Measurements from ENCODE around the gene DNASE1. TPM values are rescaled to one million over a fixed set of nuclear protein-coding genes. Genes with fewer than 3 reads are reported as not detected.

The DNASE1 gene
- total RNA-seq, 1 experiment from 2014 or later: 26.0 TPM

DNA sequence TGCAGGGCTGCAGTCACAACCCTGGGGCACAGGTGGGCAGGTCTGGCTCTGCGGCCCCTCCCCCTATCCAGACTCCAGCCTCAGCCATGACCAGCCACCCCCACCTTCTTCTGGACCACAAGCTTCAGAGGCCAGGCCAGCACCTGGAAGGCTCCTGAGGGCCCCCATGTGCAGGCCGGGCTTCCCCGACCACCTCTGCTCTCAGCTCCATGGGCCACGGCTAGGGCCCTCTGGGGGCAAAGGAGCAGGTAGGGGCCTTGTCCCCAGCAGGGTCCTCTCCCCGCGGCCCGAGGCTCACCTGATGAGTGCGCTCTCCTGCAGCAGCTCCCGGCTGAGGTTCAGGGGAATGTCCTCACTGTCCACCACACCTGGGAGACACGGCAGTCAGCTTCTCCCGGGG is 16.9 kb downstream of the DNASE1 start:
- no peak for DNase-seq
- TF ChIP-seq, protein P1, sequence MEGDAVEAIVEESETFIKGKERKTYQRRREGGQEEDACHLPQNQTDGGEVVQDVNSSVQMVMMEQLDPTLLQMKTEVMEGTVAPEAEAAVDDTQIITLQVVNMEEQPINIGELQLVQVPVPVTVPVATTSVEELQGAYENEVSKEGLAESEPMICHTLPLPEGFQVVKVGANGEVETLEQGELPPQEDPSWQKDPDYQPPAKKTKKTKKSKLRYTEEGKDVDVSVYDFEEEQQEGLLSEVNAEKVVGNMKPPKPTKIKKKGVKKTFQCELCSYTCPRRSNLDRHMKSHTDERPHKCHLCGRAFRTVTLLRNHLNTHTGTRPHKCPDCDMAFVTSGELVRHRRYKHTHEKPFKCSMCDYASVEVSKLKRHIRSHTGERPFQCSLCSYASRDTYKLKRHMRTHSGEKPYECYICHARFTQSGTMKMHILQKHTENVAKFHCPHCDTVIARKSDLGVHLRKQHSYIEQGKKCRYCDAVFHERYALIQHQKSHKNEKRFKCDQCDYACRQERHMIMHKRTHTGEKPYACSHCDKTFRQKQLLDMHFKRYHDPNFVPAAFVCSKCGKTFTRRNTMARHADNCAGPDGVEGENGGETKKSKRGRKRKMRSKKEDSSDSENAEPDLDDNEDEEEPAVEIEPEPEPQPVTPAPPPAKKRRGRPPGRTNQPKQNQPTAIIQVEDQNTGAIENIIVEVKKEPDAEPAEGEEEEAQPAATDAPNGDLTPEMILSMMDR (IDR thresholded peaks at IDR 0.05; ENCODE audit: unreplicated experiment): no peak
- intact Hi-C loops (cut with micrococcal nuclease; ENCODE audit: unreplicated experiment): no loop called here
- no peak overlapping the region for H3K4me3 Mint-ChIP-seq (ENCODE audit: low read depth, unreplicated experiment)
- no peaks in the 10 kb centered on the region for H3K9me3 Mint-ChIP-seq (ENCODE audit: low read depth, unreplicated experiment)
- no peaks in the 10 kb centered on the region for H3K27me3 Mint-ChIP-seq (ENCODE audit: unreplicated experiment)
- BruUV-seq (replicated peaks): no TSS peak
- CTCF ChIA-PET: interaction anchor here (0.6 kb wide), 2 partner anchors 159 to 220 kb away, joined by 4 read pairs; no protein-coding TSS in a partner anchor
- no peak overlapping the region for H3K27ac Mint-ChIP-seq (ENCODE audit: unreplicated experiment)
- peaks cover 76% of the 10 kb centered on the region for H3K36me3 Mint-ChIP-seq (ENCODE audit: insufficient read depth, unreplicated experiment)
- H3K4me1 Mint-ChIP-seq (ENCODE audit: low read depth, unreplicated experiment): no peaks in the 10 kb centered on the region

DNA sequence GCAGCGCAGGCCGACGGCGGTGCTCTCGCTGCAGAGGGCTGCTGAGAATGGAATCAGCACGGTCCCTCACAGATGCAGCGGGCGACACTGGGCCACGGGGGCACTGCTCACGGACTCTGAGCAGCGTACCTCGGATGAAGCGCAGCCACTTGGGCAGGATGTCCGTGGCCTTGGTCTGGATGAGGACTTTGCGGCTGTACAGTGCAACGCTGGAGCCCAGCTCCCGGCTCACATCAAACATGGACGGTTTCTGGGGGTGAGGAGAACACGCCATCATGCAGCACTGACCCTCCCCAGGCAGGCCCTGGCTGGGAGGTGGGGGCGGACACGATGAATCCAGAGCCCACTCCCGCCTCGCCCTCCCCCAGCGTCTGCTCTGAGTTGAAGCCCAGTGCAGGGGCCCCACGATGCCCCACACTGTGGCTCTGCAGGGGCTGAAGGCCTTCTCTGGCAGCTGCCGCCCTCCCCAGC is 18.1 kb downstream of the DNASE1 start:
- CTCF ChIA-PET: no interaction called here
- TF ChIP-seq, protein P1 (IDR thresholded peaks at IDR 0.05; ENCODE audit: unreplicated experiment): no peak

DNA sequence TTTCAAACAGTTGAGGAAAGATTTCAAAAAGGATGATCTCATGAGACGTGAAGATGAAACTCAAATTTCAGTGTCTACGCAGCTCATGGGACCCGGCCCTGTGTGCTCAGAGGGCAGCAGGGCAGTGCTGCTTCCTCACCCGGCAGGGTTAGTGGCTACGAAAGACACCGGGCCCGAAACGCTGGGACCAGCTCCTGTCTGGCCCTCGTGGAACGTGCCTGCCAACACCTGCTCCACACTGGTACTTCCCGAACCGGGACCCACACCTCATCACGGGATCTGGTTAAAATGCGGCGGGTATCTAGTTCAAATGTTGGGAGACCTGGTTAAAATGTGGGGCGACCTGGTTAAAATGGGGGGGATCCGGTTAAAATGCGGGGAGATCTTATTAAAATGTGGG is 18.7 kb downstream of the DNASE1 start:
- CTCF ChIA-PET: no interaction called here
- no peak overlapping the region for H3K4me3 Mint-ChIP-seq (ENCODE audit: low read depth, unreplicated experiment)
- intact Hi-C loops (cut with micrococcal nuclease; ENCODE audit: unreplicated experiment): no loop called here
- H3K9me3 Mint-ChIP-seq (ENCODE audit: low read depth, unreplicated experiment): no peaks in the 10 kb centered on the region
- H3K27ac Mint-ChIP-seq (ENCODE audit: unreplicated experiment): no peak overlapping the region
- no TSS peak for BruUV-seq (replicated peaks)
- H3K36me3 Mint-ChIP-seq (ENCODE audit: insufficient read depth, unreplicated experiment): peaks cover 83% of the 10 kb centered on the region
- H3K27me3 Mint-ChIP-seq (ENCODE audit: unreplicated experiment): no peaks in the 10 kb centered on the region
- no peak for DNase-seq
- TF ChIP-seq, protein P1 (IDR thresholded peaks at IDR 0.05; ENCODE audit: unreplicated experiment): no peak
- no peaks in the 10 kb centered on the region for H3K4me1 Mint-ChIP-seq (ENCODE audit: low read depth, unreplicated experiment)

More for the DNA sequence above, 18.1 kb downstream of the DNASE1 start:
- H3K36me3 Mint-ChIP-seq (ENCODE audit: insufficient read depth, unreplicated experiment): peaks cover 80% of the 10 kb centered on the region
- no peak overlapping the region for H3K27ac Mint-ChIP-seq (ENCODE audit: unreplicated experiment)
- no peak for DNase-seq
- H3K4me1 Mint-ChIP-seq (ENCODE audit: low read depth, unreplicated experiment): no peaks in the 10 kb centered on the region
- intact Hi-C loops (cut with micrococcal nuclease; ENCODE audit: unreplicated experiment): no loop called here
- no peak overlapping the region for H3K4me3 Mint-ChIP-seq (ENCODE audit: low read depth, unreplicated experiment)
- no peaks in the 10 kb centered on the region for H3K9me3 Mint-ChIP-seq (ENCODE audit: low read depth, unreplicated experiment)
- no TSS peak for BruUV-seq (replicated peaks)
- no peaks in the 10 kb centered on the region for H3K27me3 Mint-ChIP-seq (ENCODE audit: unreplicated experiment)

DNA sequence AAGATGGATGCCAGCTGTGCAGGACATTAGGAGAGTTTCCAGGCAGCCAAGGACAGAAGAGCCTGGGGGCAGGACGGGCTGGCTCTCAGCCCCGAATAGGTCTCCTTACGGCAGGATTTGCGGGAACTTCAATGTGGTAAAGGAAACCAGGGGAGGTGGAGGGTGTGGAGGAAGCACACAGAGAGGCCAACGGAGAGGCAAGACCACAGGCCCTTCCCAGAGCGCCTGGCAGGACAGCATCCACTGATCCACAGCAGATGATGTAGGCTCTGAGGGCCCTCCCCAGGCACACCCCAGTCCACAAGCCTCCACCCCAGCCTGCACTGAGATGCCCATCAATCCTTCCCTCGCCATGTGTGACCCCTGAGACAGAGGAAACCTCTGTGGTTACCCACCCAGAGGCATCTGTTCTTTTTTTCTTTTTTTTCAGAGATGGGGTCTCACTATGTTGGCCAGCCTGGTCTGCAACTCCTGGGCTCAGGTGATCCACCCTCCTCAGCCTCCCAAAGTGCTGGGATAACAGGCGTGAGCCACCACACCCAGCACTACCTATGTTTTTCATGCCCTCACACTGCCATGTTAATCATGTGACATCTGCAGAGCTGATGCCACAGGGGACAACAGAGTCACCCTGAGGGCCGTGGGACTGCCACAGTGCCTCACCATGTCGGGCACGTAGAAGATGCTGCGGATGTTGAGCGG is 19.3 kb downstream of the DNASE1 start:
- DNase-seq: no peak
- H3K27ac Mint-ChIP-seq (ENCODE audit: unreplicated experiment): no peak overlapping the region
- TF ChIP-seq, protein P1 (IDR thresholded peaks at IDR 0.05; ENCODE audit: unreplicated experiment): no peak
- BruUV-seq (replicated peaks): no TSS peak
- H3K9me3 Mint-ChIP-seq (ENCODE audit: low read depth, unreplicated experiment): no peaks in the 10 kb centered on the region
- no peaks in the 10 kb centered on the region for H3K27me3 Mint-ChIP-seq (ENCODE audit: unreplicated experiment)
- no peaks in the 10 kb centered on the region for H3K4me1 Mint-ChIP-seq (ENCODE audit: low read depth, unreplicated experiment)
- CTCF ChIA-PET: no interaction called here
- intact Hi-C loops (cut with micrococcal nuclease; ENCODE audit: unreplicated experiment): no loop called here
- peaks cover 85% of the 10 kb centered on the region for H3K36me3 Mint-ChIP-seq (ENCODE audit: insufficient read depth, unreplicated experiment)
- H3K4me3 Mint-ChIP-seq (ENCODE audit: low read depth, unreplicated experiment): no peak overlapping the region
